SJSA1 (cell line): ENCODE data around the gene PGLYRP2. TPM values are rescaled to one million over a fixed set of nuclear protein-coding genes. Genes with fewer than 3 reads are reported as not detected.

Experiments used
- DNase-seq, 2 experiments: peaks; one replicate each; pipeline ENCODE4 v3.0.0-alpha.2; 2015 to 2020; ENCODE audit warnings: low spot score in 2 of 2, low read depth in 1 of 2
- H3K27ac ChIP-seq: fragments of 250-450 bp; sonication (Bioruptor Pico); 2 replicates; pipeline ENCODE4 v1.5.1; 2020; ENCODE audit warnings: mild to moderate bottlenecking, moderate library complexity
- H3K27me3 ChIP-seq: fragments of 250-450 bp; sonication (Bioruptor Pico); replicated peaks from 2 replicates; pipeline ENCODE4 v1.5.1; 2020; ENCODE audit warnings: mild to moderate bottlenecking, moderate library complexity
- H3K36me3 ChIP-seq: fragments of 250-450 bp; sonication (Bioruptor Pico); 2 replicates; pipeline ENCODE4 v1.5.1; 2020; ENCODE audit warnings: mild to moderate bottlenecking
- H3K4me1 ChIP-seq: fragments of 250-450 bp; sonication (Bioruptor Pico); replicated peaks from 2 replicates; pipeline ENCODE4 v1.6.1; 2021; ENCODE audit warnings: mild to moderate bottlenecking
- H3K4me3 ChIP-seq: fragments of 250-450 bp; sonication (Bioruptor Pico); 2 replicates; pipeline ENCODE4 v1.5.1; 2020; ENCODE audit warnings: mild to moderate bottlenecking
- H3K9me3 ChIP-seq: fragments of 250-450 bp; sonication (Bioruptor Pico); replicated peaks from 2 replicates; pipeline ENCODE4 v1.5.1; 2020; ENCODE audit warnings: mild to moderate bottlenecking
- total RNA-seq: library from RNA; depleted of rRNA; stranded (reverse); fragments of >200 nt; shearing (Covaris generic); gene quantifications from 2 replicates; pipeline ENCODE4 v1.2.3, GENCODE V29; 2014

Gene PGLYRP2
- total RNA-seq, 1 experiment from 2014 or later: not detected

DNA sequence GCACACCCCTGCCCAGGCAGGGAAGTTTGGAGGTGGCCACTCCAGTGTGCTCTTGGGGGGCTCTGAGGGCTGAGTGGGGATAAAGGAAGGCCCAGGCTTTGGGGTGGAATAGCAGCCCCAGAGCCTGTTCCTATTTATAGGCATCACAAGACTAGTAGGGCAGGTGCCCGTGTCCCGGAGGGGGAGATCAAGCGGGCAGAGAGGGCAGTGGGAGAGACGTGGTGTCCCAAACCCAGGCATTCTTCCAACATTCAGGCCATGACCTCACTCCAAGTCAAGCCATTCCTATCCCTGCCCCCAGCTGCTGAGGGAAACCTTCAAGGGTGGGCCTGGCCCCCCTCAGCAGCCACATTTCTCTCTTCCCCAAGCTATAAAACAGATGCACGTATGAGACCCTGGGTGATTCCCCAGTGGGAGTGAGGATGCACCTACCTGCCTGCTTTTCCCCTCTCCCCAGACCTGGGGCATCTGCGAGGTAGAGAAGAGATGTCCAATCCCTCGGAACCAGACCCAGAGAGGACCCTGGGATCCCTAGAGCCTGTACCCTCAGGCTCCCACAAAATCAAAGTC lies 33.4 kb downstream of the PGLYRP2 start:
- Histone ChIP-seq H3K4me3 (no peak overlapping the region), H3K27ac (no peak overlapping the region), H3K36me3 (no peaks in the 10 kb centered on the region), H3K27me3 (no peaks in the 10 kb centered on the region), H3K4me1 (peaks cover 8% of the 10 kb centered on the region), H3K9me3 (no peaks in the 10 kb centered on the region)
- DNase-seq: no peak

DNA sequence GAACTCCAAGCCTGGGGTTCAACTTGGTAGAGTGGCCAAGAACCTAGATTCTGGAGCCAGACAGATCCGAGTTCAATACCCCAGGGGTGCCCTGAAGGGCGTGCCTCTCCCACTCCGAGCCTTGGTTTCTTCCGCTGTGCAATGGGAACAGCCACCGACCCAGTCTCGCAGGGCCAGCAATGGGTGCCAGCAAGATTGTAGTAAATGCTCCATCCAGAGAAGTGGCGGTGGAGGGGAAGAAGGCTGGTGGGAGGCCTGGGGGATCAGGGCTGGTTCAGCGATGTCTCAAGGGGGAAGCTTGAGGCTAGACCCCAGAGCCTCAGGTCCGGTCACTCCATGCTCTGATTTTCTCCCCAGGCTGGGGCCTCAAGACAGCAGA lies 34.1 kb downstream of the PGLYRP2 start:
- Histone ChIP-seq H3K4me3 (no peak overlapping the region), H3K9me3 (no peaks in the 10 kb centered on the region), H3K27me3 (no peaks in the 10 kb centered on the region), H3K36me3 (no peaks in the 10 kb centered on the region), H3K4me1 (peaks cover 8% of the 10 kb centered on the region), H3K27ac (no peak overlapping the region)
- DNase-seq: no peak

- Histone ChIP-seq H3K4me3 (no peak overlapping the region), H3K36me3 (no peaks in the 10 kb centered on the region), H3K27ac (no peak overlapping the region), H3K27me3 (no peaks in the 10 kb centered on the region), H3K4me1 (peaks cover 5% of the 10 kb centered on the region), H3K9me3 (no peaks in the 10 kb centered on the region)
- DNase-seq: no peak
Observed at GRCh38 chr19:15444505-15445226, 34.6 kb downstream of the PGLYRP2 start.

GRCh38 chr19:15443838-15444237 lies 35.5 kb downstream of the PGLYRP2 start:
- no peak overlapping the region for H3K27ac ChIP-seq
- no peak for DNase-seq
- H3K4me3 ChIP-seq: no peak overlapping the region
- no peaks in the 10 kb centered on the region; the same call in 1 of the 2 replicates for H3K4me1 ChIP-seq
- no peaks in the 10 kb centered on the region for H3K36me3 ChIP-seq
- no peaks in the 10 kb centered on the region for H3K27me3 ChIP-seq
- no peaks in the 10 kb centered on the region for H3K9me3 ChIP-seq

- Histone ChIP-seq H3K27ac (no peak overlapping the region), H3K9me3 (no peaks in the 10 kb centered on the region), H3K27me3 (no peaks in the 10 kb centered on the region), H3K36me3 (no peaks in the 10 kb centered on the region), H3K4me1 (no peaks in the 10 kb centered on the region), H3K4me3 (no peak overlapping the region)
- DNase-seq: no peak
Observed at GRCh38 chr19:15443325-15443724, 36.0 kb downstream of the PGLYRP2 start.

GRCh38 chr19:15442142-15442920 lies 37.0 kb downstream of the PGLYRP2 start:
- no peak for DNase-seq
- Histone ChIP-seq H3K9me3 (no peaks in the 10 kb centered on the region), H3K4me3 (no peak overlapping the region), H3K4me1 (no peaks in the 10 kb centered on the region), H3K27ac (no peak overlapping the region), H3K36me3 (no peaks in the 10 kb centered on the region), H3K27me3 (no peaks in the 10 kb centered on the region)

- H3K36me3 ChIP-seq: no peaks in the 10 kb centered on the region
- H3K4me1 ChIP-seq: no peaks in the 10 kb centered on the region
- H3K27ac ChIP-seq: no peak overlapping the region
- H3K9me3 ChIP-seq: no peaks in the 10 kb centered on the region
- H3K27me3 ChIP-seq: no peaks in the 10 kb centered on the region
- H3K4me3 ChIP-seq: no peak overlapping the region
- no peak for DNase-seq
Observed at GRCh38 chr19:15441317-15441716, 38.0 kb downstream of the PGLYRP2 start.

GRCh38 chr19:15439821-15440641 lies 39.3 kb downstream of the PGLYRP2 start:
- Histone ChIP-seq H3K4me1 (no peaks in the 10 kb centered on the region), H3K27me3 (no peaks in the 10 kb centered on the region), H3K4me3 (no peak overlapping the region), H3K27ac (no peak overlapping the region), H3K9me3 (no peaks in the 10 kb centered on the region), H3K36me3 (no peaks in the 10 kb centered on the region)
- no peak for DNase-seq

DNA sequence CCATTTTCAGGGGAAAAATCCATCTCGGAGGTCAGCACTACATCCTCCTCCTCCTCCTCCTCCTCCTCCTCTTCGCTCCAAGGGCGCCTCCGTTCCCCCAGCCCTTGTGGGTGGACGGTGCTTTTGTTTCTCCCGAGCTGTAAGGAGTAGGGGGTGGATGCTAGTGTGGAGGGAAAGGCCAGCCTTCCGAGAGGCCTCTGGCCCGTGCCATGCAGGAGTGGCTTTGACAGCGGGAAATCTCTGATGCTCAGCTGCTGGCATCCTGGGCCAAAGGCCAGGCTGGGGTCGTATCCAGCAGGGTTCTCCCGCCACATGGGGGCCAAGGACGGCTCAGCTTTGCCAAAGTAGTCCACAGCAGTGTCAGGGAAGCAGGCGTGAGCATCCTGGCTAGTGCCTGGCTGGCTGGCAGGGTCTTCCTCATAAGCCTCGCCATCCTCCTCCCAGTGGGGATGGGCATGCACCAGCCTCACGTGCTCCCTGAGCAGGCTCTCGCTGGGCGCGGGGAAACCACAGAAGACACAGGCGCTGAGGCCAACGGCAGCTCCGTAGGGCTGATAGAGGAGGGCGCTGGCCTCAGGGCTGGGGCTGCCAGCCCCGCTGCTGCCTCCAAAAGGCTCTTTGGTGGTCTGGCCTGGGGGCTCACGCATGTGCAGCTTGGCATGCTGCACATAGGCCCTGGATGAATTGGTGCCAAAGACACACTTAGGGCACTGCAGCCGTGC lies 40.1 kb downstream of the PGLYRP2 start:
- no peaks in the 10 kb centered on the region for H3K9me3 ChIP-seq
- no peak overlapping the region for H3K4me3 ChIP-seq
- no peaks in the 10 kb centered on the region for H3K36me3 ChIP-seq
- no peak for DNase-seq
- H3K4me1 ChIP-seq: no peaks in the 10 kb centered on the region
- H3K27ac ChIP-seq: no peak overlapping the region
- H3K27me3 ChIP-seq: no peaks in the 10 kb centered on the region

- peaks cover under 1% of the 10 kb centered on the region for H3K4me1 ChIP-seq
- no peak overlapping the region for H3K27ac ChIP-seq
- H3K36me3 ChIP-seq: no peaks in the 10 kb centered on the region
- H3K27me3 ChIP-seq: no peaks in the 10 kb centered on the region
- no peak for DNase-seq
- H3K4me3 ChIP-seq: no peak overlapping the region
- H3K9me3 ChIP-seq: no peaks in the 10 kb centered on the region
Observed at GRCh38 chr19:15438577-15438976, 40.7 kb downstream of the PGLYRP2 start.

DNA sequence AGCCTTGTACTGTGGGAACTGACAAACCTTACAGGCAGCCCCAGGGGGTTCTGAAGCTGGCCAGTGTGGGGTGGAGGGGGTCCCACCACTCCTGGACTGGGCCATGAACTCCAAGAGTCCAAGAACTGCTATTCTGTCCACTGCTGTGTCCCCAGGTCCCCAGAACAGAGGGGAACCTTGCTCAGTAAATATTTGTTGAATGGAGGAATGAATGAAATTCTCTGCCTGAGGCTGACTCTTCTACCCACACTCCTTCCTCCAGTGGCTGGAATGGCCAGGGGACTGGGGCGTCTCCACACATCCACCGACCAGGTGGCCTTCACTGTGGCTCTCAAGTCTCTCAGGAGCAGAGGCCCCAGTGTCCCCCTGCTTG lies 41.2 kb downstream of the PGLYRP2 start:
- Histone ChIP-seq H3K27me3 (no peaks in the 10 kb centered on the region), H3K4me1 (peaks cover 4% of the 10 kb centered on the region), H3K27ac (no peak overlapping the region), H3K36me3 (no peaks in the 10 kb centered on the region), H3K9me3 (no peaks in the 10 kb centered on the region), H3K4me3 (no peak overlapping the region)
- no peak for DNase-seq

DNA sequence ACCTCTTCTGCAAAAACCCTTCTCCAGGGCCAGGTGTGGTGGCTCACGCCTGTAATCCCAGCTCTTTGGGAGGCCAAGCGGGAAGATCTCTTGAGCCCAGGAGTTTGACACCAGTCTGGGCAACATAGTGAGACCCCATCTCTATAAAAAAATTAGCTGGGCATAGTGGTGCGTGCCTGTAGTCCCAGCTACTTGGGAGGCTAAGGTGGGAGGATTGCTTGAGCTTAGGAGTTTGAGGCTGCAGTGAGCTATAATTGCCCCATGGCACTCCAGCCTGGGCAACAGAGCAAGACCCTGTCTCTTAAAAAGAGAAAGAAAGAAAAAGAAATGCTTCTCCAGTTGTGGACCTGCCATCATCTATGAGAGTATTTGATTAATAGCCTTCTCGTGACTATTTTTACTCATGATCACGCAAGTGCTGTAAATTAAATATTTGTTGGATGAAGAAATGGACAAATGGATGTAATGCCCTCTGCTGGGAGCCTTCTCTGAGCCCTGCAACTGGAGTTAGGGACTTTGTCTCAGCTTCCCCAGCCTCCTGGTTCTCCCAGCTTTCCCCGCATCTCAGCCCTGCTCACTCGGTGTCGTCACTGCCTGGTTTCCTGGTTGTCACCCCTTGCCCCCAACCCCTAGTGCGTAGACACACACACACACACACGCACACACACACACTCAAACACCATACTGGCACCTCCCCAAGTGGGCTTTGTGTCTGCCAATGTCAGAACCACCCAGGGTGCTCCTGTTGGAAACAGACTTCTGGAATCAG lies 41.8 kb downstream of the PGLYRP2 start:
- Histone ChIP-seq H3K4me1 (peaks cover 4% of the 10 kb centered on the region), H3K27ac (no peak overlapping the region), H3K27me3 (no peaks in the 10 kb centered on the region), H3K4me3 (no peak overlapping the region), H3K36me3 (no peaks in the 10 kb centered on the region), H3K9me3 (no peaks in the 10 kb centered on the region)
- DNase-seq: no peak

DNA sequence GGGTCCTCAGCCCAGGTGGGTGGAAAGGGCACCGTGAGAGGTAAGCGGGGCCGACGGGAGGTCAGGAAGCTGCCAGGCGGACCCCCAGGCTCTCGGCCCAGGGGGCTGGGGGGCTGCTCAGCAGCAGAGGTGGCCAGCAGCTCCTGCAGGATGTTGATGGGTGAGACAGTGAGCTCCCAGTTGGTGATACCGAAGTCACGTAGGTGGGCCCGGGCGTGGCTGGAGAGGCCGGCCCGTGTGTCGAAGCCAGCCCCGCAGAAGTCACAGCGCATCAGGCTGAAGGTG lies 42.5 kb downstream of the PGLYRP2 start:
- no peak overlapping the region for H3K27ac ChIP-seq
- H3K36me3 ChIP-seq: peaks cover 5% of the 10 kb centered on the region
- peaks cover 5% of the 10 kb centered on the region for H3K4me1 ChIP-seq
- H3K27me3 ChIP-seq: no peaks in the 10 kb centered on the region
- H3K9me3 ChIP-seq: no peaks in the 10 kb centered on the region
- DNase-seq: no peak
- H3K4me3 ChIP-seq: no peak overlapping the region
